ENCODE results near the gene ADGRA3.

Gene ADGRA3

GRCh38 chr4:22551550-22551949 lies 35.7 kb upstream of the ADGRA3 start:
- in situ Hi-C loops (cut with MboI; ENCODE audit: low pct_unique_long_range_greater_than_20kb, low sequenced_read_pairs, unreplicated experiment) = no loop called here
- DNase-seq (ENCODE audit: low spot score) = no peak
- no peak for TF ChIP-seq CTCF (IDR thresholded peaks at IDR 0.05; ENCODE audit: extremely low read depth, insufficient read depth, missing control alignments)

DNA sequence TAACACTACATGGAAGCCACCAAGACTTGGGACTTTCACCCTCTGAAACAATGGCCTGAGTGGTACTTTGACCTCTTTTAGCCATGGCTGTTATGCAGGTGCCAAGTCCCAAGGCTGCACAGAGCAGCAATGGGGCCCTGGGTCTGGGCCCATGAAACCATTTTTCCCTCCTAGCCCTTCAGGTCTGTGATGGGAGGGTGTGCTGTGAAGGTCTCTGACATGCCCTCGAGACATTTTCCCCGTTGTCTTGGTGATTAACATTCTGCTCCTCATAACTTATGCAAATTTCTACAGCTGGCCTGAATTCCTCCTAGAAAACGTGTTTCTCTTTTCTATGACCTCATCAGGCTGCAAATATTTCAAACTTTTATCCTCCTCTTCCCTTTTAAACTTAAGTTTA lies 30.4 kb upstream of the ADGRA3 start:
- DNase-seq (ENCODE audit: low spot score) = no peak
- in situ Hi-C loops (cut with MboI; ENCODE audit: low pct_unique_long_range_greater_than_20kb, low sequenced_read_pairs, unreplicated experiment) = no loop called here
- no peak for TF ChIP-seq CTCF (IDR thresholded peaks at IDR 0.05; ENCODE audit: extremely low read depth, insufficient read depth, missing control alignments)

DNA sequence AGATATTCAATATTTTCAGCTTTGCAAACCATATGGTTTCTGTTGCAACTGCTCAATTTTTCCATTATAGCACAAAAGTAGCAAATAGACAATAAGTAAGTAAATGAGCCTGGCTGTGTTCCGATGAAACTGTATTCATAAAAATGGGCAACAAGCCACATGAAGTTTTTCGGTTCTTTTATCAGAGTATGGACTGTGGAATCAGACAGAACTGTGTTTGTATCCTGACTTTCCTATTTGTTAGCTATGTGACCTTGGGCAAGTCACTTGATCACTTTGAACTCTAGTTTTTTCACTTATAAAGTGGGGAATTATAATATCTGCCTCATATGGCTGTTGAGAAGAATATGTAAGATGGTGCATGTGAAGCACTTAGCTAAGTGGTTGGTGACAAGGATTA lies 23.4 kb upstream of the ADGRA3 start:
- no peak for DNase-seq (ENCODE audit: low spot score)
- in situ Hi-C loops (cut with MboI; ENCODE audit: low pct_unique_long_range_greater_than_20kb, low sequenced_read_pairs, unreplicated experiment) = no loop called here
- no peak for TF ChIP-seq CTCF (IDR thresholded peaks at IDR 0.05; ENCODE audit: extremely low read depth, insufficient read depth, missing control alignments)

- no peak for TF ChIP-seq CTCF (IDR thresholded peaks at IDR 0.05; ENCODE audit: extremely low read depth, insufficient read depth, missing control alignments)
- no peak for DNase-seq (ENCODE audit: low spot score)
- in situ Hi-C loops (cut with MboI; ENCODE audit: low pct_unique_long_range_greater_than_20kb, low sequenced_read_pairs, unreplicated experiment) = no loop called here
Observed at GRCh38 chr4:22537864-22538263, 22.0 kb upstream of the ADGRA3 start.

GRCh38 chr4:22534374-22534773 lies 18.5 kb upstream of the ADGRA3 start:
- in situ Hi-C loops (cut with MboI; ENCODE audit: low pct_unique_long_range_greater_than_20kb, low sequenced_read_pairs, unreplicated experiment) = no loop called here
- no peak for TF ChIP-seq CTCF (IDR thresholded peaks at IDR 0.05; ENCODE audit: extremely low read depth, insufficient read depth, missing control alignments)
- no peak for DNase-seq (ENCODE audit: low spot score)

- no peak for TF ChIP-seq CTCF (IDR thresholded peaks at IDR 0.05; ENCODE audit: extremely low read depth, insufficient read depth, missing control alignments)
- no peak for DNase-seq (ENCODE audit: low spot score)
- in situ Hi-C loops (cut with MboI; ENCODE audit: low pct_unique_long_range_greater_than_20kb, low sequenced_read_pairs, unreplicated experiment) = no loop called here
Observed at GRCh38 chr4:22532896-22533295, 17.0 kb upstream of the ADGRA3 start.

- no peak for TF ChIP-seq CTCF (IDR thresholded peaks at IDR 0.05; ENCODE audit: extremely low read depth, insufficient read depth, missing control alignments)
- no peak for DNase-seq (ENCODE audit: low spot score)
- in situ Hi-C loops (cut with MboI; ENCODE audit: low pct_unique_long_range_greater_than_20kb, low sequenced_read_pairs, unreplicated experiment) = no loop called here
Observed at GRCh38 chr4:22532117-22532516, 16.3 kb upstream of the ADGRA3 start.

Data from GM13977 (cell line).